OCI-LY7 (cell line): ENCODE results near the gene CABP2. TPM values are rescaled to one million over a fixed set of nuclear protein-coding genes. Genes with fewer than 3 reads are reported as not detected.

Source experiments
- BruUV-seq: library from RNA; stranded (reverse); fragments of 400-500 nt; replicated peaks from 2 replicates; lab custom pipeline; 2021; lab: Mats Ljungman, UMichigan
- CTCF ChIA-PET: fragments of 300-600 bp; sonication (Branson Sonifier 250); formaldehyde crosslinking; loops from one replicate; lab custom pipeline; 2022; ENCODE audit warnings: antibody characterized with exemption; ENCODE audit not compliant: unreplicated experiment; lab: Charles Lee
- POLR2A ChIA-PET: fragments of 300-600 bp; sonication (Branson Sonifier 250); formaldehyde crosslinking; loops from one replicate; lab custom pipeline; 2022; ENCODE audit warnings: antibody characterized with exemption; lab: Charles Lee
- DNase-seq: peaks from one replicate; pipeline ENCODE4 v3.0.0-alpha.2; 2015; ENCODE audit warnings: low spot score
- H2AFZ ChIP-seq: fragments of 200-600 bp; sonication (generic), shearing (Covaris generic); 2 replicates; pipeline ENCODE4 v1.6.1; 2014; ENCODE audit warnings: mild to moderate bottlenecking, antibody characterized with exemption, low read length, moderate library complexity
- H3K27ac ChIP-seq: fragments of 200-600 bp; sonication (generic); 2 replicates; pipeline ENCODE4 v1.5.1; 2014; ENCODE audit warnings: mixed run types, low read depth, mild to moderate bottlenecking, moderate library complexity, low read length, inconsistent platforms; ENCODE audit not compliant: poor library complexity, severe bottlenecking
- H3K36me3 ChIP-seq: fragments of 200-600 bp; sonication (generic); 2 replicates; pipeline ENCODE4 v1.6.1; 2014; ENCODE audit warnings: mild to moderate bottlenecking, antibody characterized with exemption, low read length, moderate library complexity, mixed read lengths; ENCODE audit not compliant: insufficient read depth
- H3K4me1 ChIP-seq: fragments of 200-600 bp; sonication (generic); 2 replicates; pipeline ENCODE4 v1.5.1; 2014; ENCODE audit warnings: mild to moderate bottlenecking, low read length; ENCODE audit not compliant: insufficient read depth, poor library complexity, severe bottlenecking
- H3K4me2 ChIP-seq: fragments of 200-600 bp; sonication (generic); 2 replicates; pipeline ENCODE4 v1.6.1; 2014; ENCODE audit warnings: mild to moderate bottlenecking, low read length
- H3K4me3 ChIP-seq: fragments of 200-600 bp; sonication (generic); 2 replicates; pipeline ENCODE4 v1.5.1; 2014; ENCODE audit warnings: mild to moderate bottlenecking, low read depth, low read length; ENCODE audit not compliant: poor library complexity, severe bottlenecking
- H3K79me2 ChIP-seq: fragments of 200-600 bp; sonication (generic); 2 replicates; pipeline ENCODE4 v1.6.1; 2016; ENCODE audit warnings: low read depth, mild to moderate bottlenecking, low read length, moderate library complexity, mixed read lengths; ENCODE audit not compliant: insufficient read depth
- H3K9me2 ChIP-seq: fragments of 200-600 bp; sonication (generic); 2 replicates; pipeline ENCODE4 v1.6.1; 2016; ENCODE audit warnings: mild to moderate bottlenecking, low read length, mixed read lengths; ENCODE audit not compliant: insufficient read depth
- H3K9me3 ChIP-seq: fragments of 200-600 bp; sonication (generic); 2 replicates; pipeline ENCODE4 v1.6.1; 2014; ENCODE audit warnings: mild to moderate bottlenecking, mixed run types, low read length, mixed read lengths
- H4K20me1 ChIP-seq: fragments of 200-600 bp; sonication (generic); 2 replicates; pipeline ENCODE4 v1.6.1; 2014; ENCODE audit warnings: mild to moderate bottlenecking, antibody characterized with exemption, low read length, moderate library complexity, mixed read lengths; ENCODE audit not compliant: insufficient read depth
- CTCF ChIP-seq: fragments of 200-600 bp; sonication (generic); conservative IDR thresholded peaks from 2 replicates; pipeline ENCODE4 v1.5.1; 2014; ENCODE audit warnings: mild to moderate bottlenecking, antibody characterized with exemption, low read length, moderate library complexity, mixed read lengths
- EZH2phosphoT487 ChIP-seq: fragments of 200-600 bp; sonication (generic); IDR thresholded peaks from 2 replicates; pipeline ENCODE4 v1.6.1; 2018; ENCODE audit warnings: low read depth, borderline replicate concordance, mild to moderate bottlenecking, mixed run types, antibody characterized with exemption, low read length, moderate library complexity, mixed read lengths
- intact Hi-C: fragments of 100-400 bp; cut with micrococcal nuclease; formaldehyde crosslinking; loops from one replicate; pipeline ENCODE4 v1.10.0; 2022; ENCODE audit not compliant: unreplicated experiment
- total RNA-seq, 2 experiments: library from RNA; depleted of rRNA in 1 of 2; stranded (reverse); fragments of >200 nt in 1 of 2; shearing (Covaris generic) in 1 of 2; gene quantifications; 2 replicates each; pipeline ENCODE4 v1.2.3, GENCODE V29; 2014 to 2022

CABP2 gene
- total RNA-seq, 2 experiments from 2014 or later = not detected

- H3K27ac ChIP-seq = peak within 1 kb of the TSS; percentile 70
- H2AFZ ChIP-seq = peak within 1 kb of the TSS; percentile 85
- H3K36me3 ChIP-seq = peaks cover 9% of the 10 kb centered on the region; the same call in 1 of the 2 replicates
- 0 out of 2 replicates have a peak, but pooled peaks cover 9% of the 10 kb centered on the region for H4K20me1 ChIP-seq
- H3K4me3 ChIP-seq = peak within 1 kb of the TSS; percentile 88
- no peaks in the 10 kb centered on the region for H3K9me2 ChIP-seq
- intact Hi-C loops = loop anchor here (2.0 to 5.0 kb wide), 6 partner anchors 23 to 241 kb away; partner anchors contain the start of genes GRK2 and POLD4
- ChIA-PET CTCF (no interaction called here), POLR2A (interaction anchor here (0.6 kb wide), 1 partner anchor 297 kb away, joined by 3 read pairs; no protein-coding TSS in a partner anchor)
- H3K4me1 ChIP-seq = peaks cover 38% of the 10 kb centered on the region
- TF ChIP-seq EZH2phosphoT487 = no peak
- no peak for TF ChIP-seq CTCF
- DNase-seq = peak; percentile 100
- H3K4me2 ChIP-seq = peak within 1 kb of the TSS; percentile 97
- no peaks in the 10 kb centered on the region for H3K9me3 ChIP-seq
- H3K79me2 ChIP-seq = peaks cover 19% of the 10 kb centered on the region
- BruUV-seq = no TSS peak
Measured at GRCh38 chr11:67507864-67508485, 15.3 kb downstream of the CABP2 start, which contains the start of gene CDK2AP2. Gene CDK2AP2, minus strand, starts transcription at chr11:67508162. Its CDS starts 80 bp downstream, at chr11:67508082.

GRCh38 chr11:67507242-67507863 is 15.9 kb downstream of the CABP2 start:
- H3K9me2 ChIP-seq = no peaks in the 10 kb centered on the region
- H3K27ac ChIP-seq = peak overlapping the region; percentile 70
- H3K4me3 ChIP-seq = peak overlapping the region; percentile 88
- intact Hi-C loops = loop anchor here (2.0 to 5.0 kb wide), 6 partner anchors 23 to 240 kb away; partner anchors contain the start of genes GRK2 and POLD4
- POLR2A ChIA-PET = interaction anchor here (0.6 kb wide), 1 partner anchor 1001 kb away, joined by 3 read pairs; no protein-coding TSS in a partner anchor
- DNase-seq = no peak
- peak overlapping the region; percentile 97 for H3K4me2 ChIP-seq
- H4K20me1 ChIP-seq = 0 out of 2 replicates have a peak, but pooled peaks cover 9% of the 10 kb centered on the region
- peaks cover 9% of the 10 kb centered on the region; the same call in 1 of the 2 replicates for H3K36me3 ChIP-seq
- H3K79me2 ChIP-seq = peaks cover 19% of the 10 kb centered on the region
- H3K9me3 ChIP-seq = no peaks in the 10 kb centered on the region
- H2AFZ ChIP-seq = no peak overlapping the region
- no TSS peak for BruUV-seq
- TF ChIP-seq EZH2phosphoT487 (no peak), CTCF (no peak)
- CTCF ChIA-PET = no interaction called here
- peaks cover 38% of the 10 kb centered on the region for H3K4me1 ChIP-seq
